ENCODE measurements around the gene RFESD.
"Not testable (repeated sequence)": the region's sequence is repeated elsewhere in the genome, so short reads cannot be mapped to it uniquely, and the experiment has no call there.

The RFESD gene

DNA sequence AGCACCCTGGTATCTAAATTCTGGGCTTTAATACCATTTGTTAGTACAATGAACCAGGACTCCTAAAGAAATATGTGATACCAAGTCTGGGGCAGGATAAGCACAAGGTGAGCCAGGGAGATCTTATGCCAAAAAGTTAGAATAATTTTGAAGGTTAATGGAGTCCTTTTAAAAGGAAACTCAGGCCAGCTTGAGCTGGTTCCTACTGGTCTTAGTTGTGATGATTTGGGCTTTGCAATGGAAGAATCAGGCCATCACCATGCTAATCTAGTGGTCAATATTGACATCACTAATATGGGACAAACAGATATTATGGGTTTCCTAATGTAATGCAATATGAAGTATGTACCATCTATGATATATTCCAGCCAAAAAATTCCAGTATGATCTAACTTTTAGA is 43.8 kb downstream of the RFESD start:
- Histone ChIP-seq H3K4me1 (ENCODE audit: insufficient read depth, low read length) (no peaks in the 10 kb centered on the region), H3K36me3 (ENCODE audit: insufficient read depth, low read length) (no peaks in the 10 kb centered on the region), H3K9ac (ENCODE audit: low read depth, low read length) (no peak overlapping the region), H3K4me3 (ENCODE audit: low read length) (no peak overlapping the region), H3K27me3 (ENCODE audit: insufficient read depth, low read length) (no peaks in the 10 kb centered on the region), H3K9me3 (ENCODE audit: insufficient read depth, low read depth, low read length) (no peaks in the 10 kb centered on the region), H3K27ac (ENCODE audit: low read depth, low read length) (no peak overlapping the region)

DNA sequence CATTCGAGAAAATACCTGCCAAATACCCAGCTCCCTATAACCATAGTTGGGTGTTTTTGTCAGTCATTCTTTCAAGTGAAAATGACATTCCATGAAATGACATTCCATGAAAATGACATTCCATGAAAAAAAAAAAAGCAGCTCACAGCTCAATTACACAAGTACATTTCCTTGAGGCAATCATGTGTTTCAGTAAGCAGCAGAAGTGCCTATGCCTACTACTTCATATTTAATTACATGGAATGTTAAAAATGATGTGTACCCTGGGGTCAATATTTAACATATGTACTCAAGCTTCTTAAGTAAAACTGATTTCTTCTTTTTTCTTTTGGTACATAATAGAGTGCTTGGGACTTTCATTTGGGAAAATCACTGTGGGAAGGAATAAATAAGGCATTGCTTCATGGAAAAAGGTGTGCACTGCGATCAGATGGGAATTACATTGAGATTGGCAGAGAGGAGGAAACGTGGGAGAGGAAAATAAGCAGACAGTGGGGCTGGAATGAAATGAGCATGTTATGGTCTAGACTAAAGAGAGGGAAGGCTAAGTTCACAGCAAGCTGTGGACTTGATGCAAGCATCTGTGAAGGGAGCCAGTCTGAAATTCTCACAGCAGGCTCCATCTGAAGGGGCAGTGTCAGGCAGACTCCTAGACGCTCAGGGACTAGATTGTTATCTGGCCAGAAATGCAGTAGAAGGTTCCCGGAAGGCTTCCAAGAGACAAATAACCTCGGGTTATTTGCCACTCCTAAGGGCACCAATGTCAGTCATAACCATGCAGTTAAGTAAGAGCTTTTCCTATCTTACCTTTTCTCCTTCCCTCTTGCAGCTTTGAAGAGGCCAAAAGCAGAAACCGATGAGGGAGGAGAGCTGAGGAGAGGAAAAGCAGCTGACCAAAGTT is 51.5 kb downstream of the RFESD start:
- H3K4me1 ChIP-seq (ENCODE audit: insufficient read depth, low read length), result no peaks in the 10 kb centered on the region
- H3K9ac ChIP-seq (ENCODE audit: low read depth, low read length), result no peak overlapping the region
- no peaks in the 10 kb centered on the region for H3K27me3 ChIP-seq (ENCODE audit: insufficient read depth, low read length)
- no peak overlapping the region for H3K27ac ChIP-seq (ENCODE audit: low read depth, low read length)
- 75% methylated on average over 6 of the region's 7 CpGs for WGBS
- no peaks in the 10 kb centered on the region for H3K36me3 ChIP-seq (ENCODE audit: insufficient read depth, low read length)
- no peaks in the 10 kb centered on the region for H3K9me3 ChIP-seq (ENCODE audit: insufficient read depth, low read depth, low read length)
- no peak overlapping the region for H3K4me3 ChIP-seq (ENCODE audit: low read length)

DNA sequence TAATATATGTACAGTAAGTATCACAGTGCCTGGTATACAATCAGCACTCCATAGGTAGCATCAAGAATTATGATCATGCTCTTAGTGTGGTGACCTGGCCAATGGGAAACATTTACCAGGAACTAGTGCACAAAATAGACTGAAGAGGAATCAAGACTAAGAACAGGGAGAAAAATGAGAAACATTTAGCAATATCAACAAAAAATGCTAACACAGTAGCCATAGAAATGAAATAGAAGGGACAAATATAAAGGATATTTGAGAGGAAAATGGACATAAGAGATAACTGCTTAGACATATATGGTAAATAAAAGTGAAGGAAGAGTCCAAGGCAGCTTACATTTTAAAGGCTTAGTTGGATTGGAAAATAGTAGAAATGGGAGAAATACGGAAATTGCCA is 52.8 kb downstream of the RFESD start:
- H3K36me3 ChIP-seq (ENCODE audit: insufficient read depth, low read length), result no peaks in the 10 kb centered on the region
- 100% methylated on average over 1 of the region's 1 CpG for WGBS
- no peak overlapping the region for H3K4me3 ChIP-seq (ENCODE audit: low read length)
- no peaks in the 10 kb centered on the region for H3K27me3 ChIP-seq (ENCODE audit: insufficient read depth, low read length)
- no peak overlapping the region for H3K27ac ChIP-seq (ENCODE audit: low read depth, low read length)
- H3K9ac ChIP-seq (ENCODE audit: low read depth, low read length), result no peak overlapping the region
- no peaks in the 10 kb centered on the region for H3K9me3 ChIP-seq (ENCODE audit: insufficient read depth, low read depth, low read length)
- no peaks in the 10 kb centered on the region for H3K4me1 ChIP-seq (ENCODE audit: insufficient read depth, low read length)

DNA sequence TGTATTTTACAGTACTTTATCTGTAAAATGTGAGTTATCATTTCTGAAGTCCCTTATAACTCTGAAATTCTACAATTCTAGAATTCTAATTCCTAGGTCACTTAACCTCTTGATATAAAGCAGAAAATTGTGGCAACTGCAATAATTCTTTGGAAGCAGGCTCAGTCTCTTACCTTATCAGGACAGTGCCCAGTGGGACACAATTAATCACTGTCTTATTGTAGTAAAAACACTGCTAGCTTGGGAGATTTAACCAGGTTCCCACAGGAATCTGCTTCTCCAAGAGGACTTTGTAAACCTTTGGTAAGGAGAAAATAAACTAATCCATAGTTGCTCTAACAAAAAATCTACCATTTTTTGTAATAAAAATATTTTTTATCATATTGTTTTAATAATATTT is 54.5 kb downstream of the RFESD start:
- no peak overlapping the region for H3K9ac ChIP-seq (ENCODE audit: low read depth, low read length)
- H3K4me3 ChIP-seq (ENCODE audit: low read length), result no peak overlapping the region
- no peaks in the 10 kb centered on the region for H3K4me1 ChIP-seq (ENCODE audit: insufficient read depth, low read length)
- no peaks in the 10 kb centered on the region for H3K27me3 ChIP-seq (ENCODE audit: insufficient read depth, low read length)
- no peaks in the 10 kb centered on the region for H3K36me3 ChIP-seq (ENCODE audit: insufficient read depth, low read length)
- H3K27ac ChIP-seq (ENCODE audit: low read depth, low read length), result no peak overlapping the region
- H3K9me3 ChIP-seq (ENCODE audit: insufficient read depth, low read depth, low read length), result no peaks in the 10 kb centered on the region

DNA sequence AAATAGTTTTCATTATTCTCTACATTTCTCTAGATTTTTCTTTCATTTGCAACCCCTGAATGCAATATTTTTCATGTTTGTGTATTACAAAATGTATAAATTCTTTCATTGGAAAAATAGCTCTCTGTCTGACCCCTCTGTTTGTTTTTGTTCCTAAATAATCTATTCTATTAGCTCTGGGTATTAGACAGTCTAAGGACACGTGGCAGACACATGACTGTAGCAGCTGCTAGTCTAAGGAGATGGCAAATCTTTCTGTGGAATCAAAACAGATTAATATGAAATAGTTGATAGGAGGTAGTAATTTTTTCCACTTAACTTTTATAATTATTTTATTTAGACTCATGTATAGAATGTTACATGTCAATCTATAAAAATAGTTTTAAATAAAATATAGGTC is 57.6 kb downstream of the RFESD start:
- Histone ChIP-seq H3K36me3 (ENCODE audit: insufficient read depth, low read length) (no peaks in the 10 kb centered on the region), H3K27ac (ENCODE audit: low read depth, low read length) (no peak overlapping the region), H3K4me3 (ENCODE audit: low read length) (no peak overlapping the region), H3K4me1 (ENCODE audit: insufficient read depth, low read length) (no peaks in the 10 kb centered on the region), H3K9me3 (ENCODE audit: insufficient read depth, low read depth, low read length) (no peaks in the 10 kb centered on the region), H3K9ac (ENCODE audit: low read depth, low read length) (no peak overlapping the region), H3K27me3 (ENCODE audit: insufficient read depth, low read length) (0 out of 2 replicates have a peak, but pooled peaks cover 1% of the 10 kb centered on the region)
- 75% methylated on average over 1 of the region's 1 CpG for WGBS

DNA sequence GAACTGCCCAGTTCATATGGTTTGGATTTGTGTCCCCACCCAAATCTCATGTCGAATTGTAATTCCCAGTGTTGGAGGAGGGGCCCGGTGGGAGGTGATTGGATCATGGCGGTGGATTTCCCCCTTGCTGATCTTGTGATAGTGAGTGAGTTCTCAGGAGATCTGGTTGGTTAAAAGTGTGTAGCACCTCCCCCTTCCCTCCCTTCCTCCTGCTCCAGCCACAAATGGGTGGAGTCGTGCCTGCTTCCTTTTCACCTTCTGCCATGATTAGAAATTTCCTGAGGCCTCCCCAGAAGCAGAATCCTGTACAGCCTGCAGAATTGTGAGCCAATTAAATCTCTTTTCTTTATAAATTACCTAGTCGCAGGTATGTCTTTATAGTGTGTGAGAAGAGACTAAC is 59.6 kb downstream of the RFESD start:
- H3K27ac ChIP-seq (ENCODE audit: low read depth, low read length); H3K9ac ChIP-seq (ENCODE audit: low read depth, low read length); H3K4me3 ChIP-seq (ENCODE audit: low read length); H3K36me3 ChIP-seq (ENCODE audit: insufficient read depth, low read length); H3K4me1 ChIP-seq (ENCODE audit: insufficient read depth, low read length); H3K9me3 ChIP-seq (ENCODE audit: insufficient read depth, low read depth, low read length); H3K27me3 ChIP-seq (ENCODE audit: insufficient read depth, low read length): not testable (repeated sequence)
- WGBS, result 45% methylated on average over 1 of the region's 5 CpGs

DNA sequence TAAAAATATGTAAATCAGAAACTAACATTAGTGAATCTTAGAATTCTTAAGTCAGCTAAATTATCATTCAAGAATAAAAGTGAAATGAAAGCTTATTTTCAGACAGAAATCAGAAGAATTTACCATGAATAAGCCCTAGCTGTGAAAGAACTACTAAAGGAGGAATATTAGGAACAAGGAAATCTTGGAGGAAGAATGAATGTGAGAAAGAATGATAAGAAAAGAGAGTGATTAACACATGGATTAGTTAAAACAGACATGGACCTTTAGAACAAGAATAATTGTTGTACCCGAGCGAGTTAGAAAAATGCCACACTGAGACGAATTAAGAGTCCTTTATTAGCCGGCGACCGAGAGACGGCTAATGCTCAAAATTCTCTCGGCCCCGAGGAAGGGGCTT is 60.5 kb downstream of the RFESD start:
- H3K4me1 ChIP-seq (ENCODE audit: insufficient read depth, low read length), result peaks cover 12% of the 10 kb centered on the region
- no peaks in the 10 kb centered on the region for H3K36me3 ChIP-seq (ENCODE audit: insufficient read depth, low read length)
- H3K27ac ChIP-seq (ENCODE audit: low read depth, low read length), result no peak overlapping the region; the same call in 1 of the 2 replicates
- H3K9me3 ChIP-seq (ENCODE audit: insufficient read depth, low read depth, low read length), result no peaks in the 10 kb centered on the region
- 88% methylated on average over 9 of the region's 9 CpGs for WGBS
- H3K9ac ChIP-seq (ENCODE audit: low read depth, low read length), result no peak overlapping the region
- H3K4me3 ChIP-seq (ENCODE audit: low read length), result no peak overlapping the region
- peaks cover 6% of the 10 kb centered on the region for H3K27me3 ChIP-seq (ENCODE audit: insufficient read depth, low read length)
